K562 (cell line): ENCODE results near the gene ZNF24. TPM values are rescaled to one million over a fixed set of nuclear protein-coding genes. Genes with fewer than 3 reads are reported as not detected.
A peak's percentile ranks its signal among the peaks of the same experiment; 100 is the strongest.

Source experiments
- ATF1 ChIP-seq, 2 experiments: fragments of 450-650 bp in 1 of 2; IDR thresholded peaks; 2 replicates each; pipeline ENCODE4 v1.6.1; 2016; ENCODE audit warnings: missing compliant biosample characterization in 1 of 2, missing genetic modification characterization in 1 of 2
- BHLHE40 ChIP-seq: IDR thresholded peaks from 2 replicates; pipeline ENCODE4 v1.6.1; 2011; ENCODE audit warnings: low read length, improper control_type of control experiment
- GTF2E2 ChIP-seq: fragments of 200-800 bp; sonication (Bioruptor generic); IDR thresholded peaks from 2 replicates; pipeline ENCODE4 v1.6.1; 2016; ENCODE audit warnings: missing genetic modification characterization, missing compliant biosample characterization
- NR2C2 ChIP-seq, 2 experiments: fragments of 200-800 bp in 1 of 2; sonication (Bioruptor generic) in 1 of 2; sonication (generic) in 1 of 2; formaldehyde crosslinking in 1 of 2; IDR thresholded peaks; 2 replicates each; pipeline versions ENCODE4 v1.6.1 to v1.8.0; 2016 to 2022; ENCODE audit warnings: mild to moderate bottlenecking in 1 of 2, missing compliant biosample characterization in 1 of 2, missing genetic modification characterization in 1 of 2, missing genetic modification reagents in 1 of 2
- PURB ChIP-seq: sonication (generic); formaldehyde crosslinking; IDR thresholded peaks from 2 replicates; pipeline ENCODE4 v1.9.0; 2021; ENCODE audit warnings: low read depth, mild to moderate bottlenecking, missing genetic modification reagents
- RFX1 ChIP-seq: fragments of 450-650 bp; IDR thresholded peaks from 2 replicates; pipeline ENCODE4 v1.6.1; 2016; ENCODE audit warnings: mild to moderate bottlenecking, moderate library complexity
- polyA plus RNA-seq, 8 experiments: library from polyadenylated mRNA; depleted of rRNA in 4 of 8; stranded (reverse) in 5 of 8; unstranded in 3 of 8; fragments of >200 nt; fragmentation: Nextera tagmentation in 2 of 8; fragmentation: Illumina TruSeq in 1 of 8; extraction: Ambion mirVana in 2 of 8; extraction: Trizol in 1 of 8; gene quantifications; 2 replicates each; pipeline versions ENCODE4 v1.2.1 to v1.2.3, GENCODE V29; 2011 to 2014; ENCODE audit warnings: inconsistent platforms in 1 of 8, missing spikeins in 1 of 8
- total RNA-seq, 7 experiments: library from RNA; depleted of rRNA in 6 of 7; stranded (reverse); fragments of >200 nt in 6 of 7; fragmentation: Illumina TruSeq in 2 of 7; extraction: Trizol in 2 of 7; gene quantifications; 2 replicates each; pipeline versions ENCODE4 v1.2.1 to v1.2.3, GENCODE V29; 2011 to 2021; ENCODE audit warnings: low replicate concordance in 1 of 7
- TF ChIP-seq, protein P1 (sequence below): fragments of 450-650 bp; IDR thresholded peaks from one replicate; pipeline ENCODE4 v1.6.1; 2018; ENCODE audit warnings: mild to moderate bottlenecking, moderate library complexity; ENCODE audit not compliant: partially characterized antibody
- TF ChIP-seq, protein P2 (sequence below): fragments of 450-650 bp; IDR thresholded peaks from 2 replicates; pipeline ENCODE4 v1.6.1; 2018; ENCODE audit warnings: mild to moderate bottlenecking, low read depth; ENCODE audit not compliant: partially characterized antibody
- TF ChIP-seq, protein P3 (sequence below): fragments of 450-650 bp; formaldehyde crosslinking; IDR thresholded peaks from 2 replicates; pipeline ENCODE4 v1.4.0; 2020; ENCODE audit warnings: mild to moderate bottlenecking
- TF ChIP-seq, protein P4 (sequence below): fragments of 450-650 bp; IDR thresholded peaks from 2 replicates; pipeline ENCODE4 v1.7.1; 2018; ENCODE audit warnings: mild to moderate bottlenecking, low read depth; ENCODE audit not compliant: partially characterized antibody
- TF ChIP-seq, protein P5 (sequence below): sonication (generic); formaldehyde crosslinking; IDR thresholded peaks from 2 replicates; pipeline ENCODE4 v1.8.0; 2022; ENCODE audit warnings: missing genetic modification reagents, mild to moderate bottlenecking, borderline replicate concordance
- TF ChIP-seq, protein P6 (sequence below), 2 experiments: IDR thresholded peaks; 2 replicates each; pipeline ENCODE4 v1.6.1; 2012; ENCODE audit warnings: improper control_type of control experiment in 2 of 2, low read depth in 2 of 2, low read length in 2 of 2, borderline replicate concordance in 1 of 2

The ZNF24 gene
- total and polyA plus RNA-seq, 9 of the 15 experiments (the other 6 are each of a cell fraction or from before 2014, with no cell fraction given) = 35.7 to 72.8 (median 54.1) TPM

DNA sequence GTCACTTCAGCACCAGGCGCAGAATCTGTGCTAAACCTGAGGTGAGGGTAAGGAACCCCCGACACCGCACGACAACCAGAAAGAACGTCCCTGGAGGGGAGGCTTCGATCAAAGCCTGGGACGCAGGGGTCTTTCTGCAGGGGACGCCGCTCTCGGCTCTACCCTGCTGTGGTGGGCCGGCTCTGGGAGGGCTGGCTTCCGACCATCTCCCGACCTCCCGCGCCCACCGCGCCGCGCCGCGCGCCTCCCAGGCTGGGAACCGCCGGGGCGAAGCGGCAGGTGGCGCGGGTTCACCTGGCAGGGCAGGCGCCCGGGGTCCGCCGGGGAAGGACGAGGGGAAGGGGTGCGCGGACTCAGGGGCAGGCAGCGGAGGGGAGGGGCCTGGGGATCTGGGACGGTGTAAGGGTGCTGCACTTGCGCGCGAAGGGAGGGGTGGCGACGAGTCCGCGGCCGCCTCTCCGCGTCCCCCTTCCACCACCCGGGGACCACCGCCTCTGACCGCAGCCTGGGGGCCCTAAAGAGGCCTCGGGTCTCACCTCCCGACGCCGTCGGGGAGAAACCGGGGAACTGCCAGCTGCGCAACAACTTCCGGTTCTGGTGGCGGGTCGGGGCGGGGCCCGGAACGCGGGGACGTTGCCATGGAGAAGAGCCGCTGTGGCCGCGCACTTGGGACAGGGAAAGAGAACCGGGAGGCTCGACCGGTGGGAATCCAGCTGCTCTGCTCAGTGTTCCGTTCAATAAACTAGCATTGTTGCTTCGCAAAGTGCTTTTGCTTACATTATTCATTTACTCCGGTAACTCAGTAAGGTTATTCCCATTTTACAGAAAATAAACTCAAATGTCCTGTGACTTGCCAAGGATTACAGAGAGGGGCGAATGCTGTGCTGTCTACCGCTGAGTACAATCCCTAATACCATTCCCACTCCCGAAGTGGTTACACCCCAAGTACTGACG is 32.8 kb upstream of the ZNF24 start, which contains the start of gene ZNF396 (continued):
- TF ChIP-seq, protein P1, sequence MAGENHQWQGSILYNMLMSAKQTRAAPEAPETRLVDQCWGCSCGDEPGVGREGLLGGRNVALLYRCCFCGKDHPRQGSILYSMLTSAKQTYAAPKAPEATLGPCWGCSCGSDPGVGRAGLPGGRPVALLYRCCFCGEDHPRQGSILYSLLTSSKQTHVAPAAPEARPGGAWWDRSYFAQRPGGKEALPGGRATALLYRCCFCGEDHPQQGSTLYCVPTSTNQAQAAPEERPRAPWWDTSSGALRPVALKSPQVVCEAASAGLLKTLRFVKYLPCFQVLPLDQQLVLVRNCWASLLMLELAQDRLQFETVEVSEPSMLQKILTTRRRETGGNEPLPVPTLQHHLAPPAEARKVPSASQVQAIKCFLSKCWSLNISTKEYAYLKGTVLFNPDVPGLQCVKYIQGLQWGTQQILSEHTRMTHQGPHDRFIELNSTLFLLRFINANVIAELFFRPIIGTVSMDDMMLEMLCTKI = no peak
- TF ChIP-seq PURB (CRISPR knock-in tag) = no peak
- TF ChIP-seq, protein P2, sequence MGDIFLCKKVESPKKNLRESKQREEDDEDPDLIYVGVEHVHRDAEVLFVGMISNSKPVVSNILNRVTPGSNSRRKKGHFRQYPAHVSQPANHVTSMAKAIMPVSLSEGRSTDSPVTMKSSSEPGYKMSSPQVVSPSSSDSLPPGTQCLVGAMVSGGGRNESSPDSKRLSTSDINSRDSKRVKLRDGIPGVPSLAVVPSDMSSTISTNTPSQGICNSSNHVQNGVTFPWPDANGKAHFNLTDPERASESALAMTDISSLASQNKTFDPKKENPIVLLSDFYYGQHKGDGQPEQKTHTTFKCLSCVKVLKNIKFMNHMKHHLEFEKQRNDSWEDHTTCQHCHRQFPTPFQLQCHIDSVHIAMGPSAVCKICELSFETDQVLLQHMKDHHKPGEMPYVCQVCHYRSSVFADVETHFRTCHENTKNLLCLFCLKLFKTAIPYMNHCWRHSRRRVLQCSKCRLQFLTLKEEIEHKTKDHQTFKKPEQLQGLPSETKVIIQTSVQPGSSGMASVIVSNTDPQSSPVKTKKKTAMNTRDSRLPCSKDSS = no peak
- TF ChIP-seq ATF1 (CRISPR knock-in tag; IDR thresholded peaks at IDR 0.05) = no peak
- TF ChIP-seq ATF1 (tag; IDR thresholded peaks at IDR 0.05) = 0 out of 2 replicates have a peak, but pooled peaks have one; percentile 11
- TF ChIP-seq, protein P3, sequence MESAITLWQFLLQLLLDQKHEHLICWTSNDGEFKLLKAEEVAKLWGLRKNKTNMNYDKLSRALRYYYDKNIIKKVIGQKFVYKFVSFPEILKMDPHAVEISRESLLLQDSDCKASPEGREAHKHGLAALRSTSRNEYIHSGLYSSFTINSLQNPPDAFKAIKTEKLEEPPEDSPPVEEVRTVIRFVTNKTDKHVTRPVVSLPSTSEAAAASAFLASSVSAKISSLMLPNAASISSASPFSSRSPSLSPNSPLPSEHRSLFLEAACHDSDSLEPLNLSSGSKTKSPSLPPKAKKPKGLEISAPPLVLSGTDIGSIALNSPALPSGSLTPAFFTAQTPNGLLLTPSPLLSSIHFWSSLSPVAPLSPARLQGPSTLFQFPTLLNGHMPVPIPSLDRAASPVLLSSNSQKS (CRISPR knock-in tag) = no peak
- TF ChIP-seq, protein P4, sequence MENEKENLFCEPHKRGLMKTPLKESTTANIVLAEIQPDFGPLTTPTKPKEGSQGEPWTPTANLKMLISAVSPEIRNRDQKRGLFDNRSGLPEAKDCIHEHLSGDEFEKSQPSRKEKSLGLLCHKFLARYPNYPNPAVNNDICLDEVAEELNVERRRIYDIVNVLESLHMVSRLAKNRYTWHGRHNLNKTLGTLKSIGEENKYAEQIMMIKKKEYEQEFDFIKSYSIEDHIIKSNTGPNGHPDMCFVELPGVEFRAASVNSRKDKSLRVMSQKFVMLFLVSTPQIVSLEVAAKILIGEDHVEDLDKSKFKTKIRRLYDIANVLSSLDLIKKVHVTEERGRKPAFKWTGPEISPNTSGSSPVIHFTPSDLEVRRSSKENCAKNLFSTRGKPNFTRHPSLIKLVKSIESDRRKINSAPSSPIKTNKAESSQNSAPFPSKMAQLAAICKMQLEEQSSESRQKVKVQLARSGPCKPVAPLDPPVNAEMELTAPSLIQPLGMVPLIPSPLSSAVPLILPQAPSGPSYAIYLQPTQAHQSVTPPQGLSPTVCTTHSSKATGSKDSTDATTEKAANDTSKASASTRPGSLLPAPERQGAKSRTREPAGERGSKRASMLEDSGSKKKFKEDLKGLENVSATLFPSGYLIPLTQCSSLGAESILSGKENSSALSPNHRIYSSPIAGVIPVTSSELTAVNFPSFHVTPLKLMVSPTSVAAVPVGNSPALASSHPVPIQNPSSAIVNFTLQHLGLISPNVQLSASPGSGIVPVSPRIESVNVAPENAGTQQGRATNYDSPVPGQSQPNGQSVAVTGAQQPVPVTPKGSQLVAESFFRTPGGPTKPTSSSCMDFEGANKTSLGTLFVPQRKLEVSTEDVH = peak; percentile 63
- peak; percentile 94 for TF ChIP-seq RFX1
- 0 out of 2 replicates have a peak, but pooled peaks have one; percentile 25 for TF ChIP-seq BHLHE40
- peak; percentile 78; the same call in 1 of the 2 replicates for TF ChIP-seq NR2C2 (CRISPR knock-in tag; IDR thresholded peaks at IDR 0.05)
- TF ChIP-seq NR2C2 (tag; IDR thresholded peaks at IDR 0.05) = peak; percentile 96
- TF ChIP-seq, protein P5, sequence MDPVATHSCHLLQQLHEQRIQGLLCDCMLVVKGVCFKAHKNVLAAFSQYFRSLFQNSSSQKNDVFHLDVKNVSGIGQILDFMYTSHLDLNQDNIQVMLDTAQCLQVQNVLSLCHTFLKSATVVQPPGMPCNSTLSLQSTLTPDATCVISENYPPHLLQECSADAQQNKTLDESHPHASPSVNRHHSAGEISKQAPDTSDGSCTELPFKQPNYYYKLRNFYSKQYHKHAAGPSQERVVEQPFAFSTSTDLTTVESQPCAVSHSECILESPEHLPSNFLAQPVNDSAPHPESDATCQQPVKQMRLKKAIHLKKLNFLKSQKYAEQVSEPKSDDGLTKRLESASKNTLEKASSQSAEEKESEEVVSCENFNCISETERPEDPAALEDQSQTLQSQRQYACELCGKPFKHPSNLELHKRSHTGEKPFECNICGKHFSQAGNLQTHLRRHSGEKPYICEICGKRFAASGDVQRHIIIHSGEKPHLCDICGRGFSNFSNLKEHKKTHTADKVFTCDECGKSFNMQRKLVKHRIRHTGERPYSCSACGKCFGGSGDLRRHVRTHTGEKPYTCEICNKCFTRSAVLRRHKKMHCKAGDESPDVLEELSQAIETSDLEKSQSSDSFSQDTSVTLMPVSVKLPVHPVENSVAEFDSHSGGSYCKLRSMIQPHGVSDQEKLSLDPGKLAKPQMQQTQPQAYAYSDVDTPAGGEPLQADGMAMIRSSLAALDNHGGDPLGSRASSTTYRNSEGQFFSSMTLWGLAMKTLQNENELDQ (CRISPR knock-in tag) = no peak
- TF ChIP-seq, protein P6, sequence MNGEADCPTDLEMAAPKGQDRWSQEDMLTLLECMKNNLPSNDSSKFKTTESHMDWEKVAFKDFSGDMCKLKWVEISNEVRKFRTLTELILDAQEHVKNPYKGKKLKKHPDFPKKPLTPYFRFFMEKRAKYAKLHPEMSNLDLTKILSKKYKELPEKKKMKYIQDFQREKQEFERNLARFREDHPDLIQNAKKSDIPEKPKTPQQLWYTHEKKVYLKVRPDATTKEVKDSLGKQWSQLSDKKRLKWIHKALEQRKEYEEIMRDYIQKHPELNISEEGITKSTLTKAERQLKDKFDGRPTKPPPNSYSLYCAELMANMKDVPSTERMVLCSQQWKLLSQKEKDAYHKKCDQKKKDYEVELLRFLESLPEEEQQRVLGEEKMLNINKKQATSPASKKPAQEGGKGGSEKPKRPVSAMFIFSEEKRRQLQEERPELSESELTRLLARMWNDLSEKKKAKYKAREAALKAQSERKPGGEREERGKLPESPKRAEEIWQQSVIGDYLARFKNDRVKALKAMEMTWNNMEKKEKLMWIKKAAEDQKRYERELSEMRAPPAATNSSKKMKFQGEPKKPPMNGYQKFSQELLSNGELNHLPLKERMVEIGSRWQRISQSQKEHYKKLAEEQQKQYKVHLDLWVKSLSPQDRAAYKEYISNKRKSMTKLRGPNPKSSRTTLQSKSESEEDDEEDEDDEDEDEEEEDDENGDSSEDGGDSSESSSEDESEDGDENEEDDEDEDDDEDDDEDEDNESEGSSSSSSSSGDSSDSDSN (IDR thresholded peaks at IDR 0.05; ENCODE audit: borderline replicate concordance in 1 of 2, low read depth in 2 of 2, low read length in 2 of 2) = 0 out of 4 replicates have a peak, but pooled peaks of 1 of the 2 experiments have one; percentile 65
- TF ChIP-seq GTF2E2 (tag) = no peak
